Adrenal gland (tissue), 12 donors: ENCODE measurements around the gene CCNK. TPM values are rescaled to one million over a fixed set of nuclear protein-coding genes. Genes with fewer than 3 reads are reported as not detected.

ENCODE experiments used
- DNase-seq, 7 donors: peaks; one replicate each; pipeline ENCODE4 v3.0.0-alpha.2; 2019 to 2020
- H3K27ac ChIP-seq, 5 donors: fragments of 200-600 bp; sonication (generic) in 4 of 5; 1 replicate in 3 of 5; 2 replicates in 2 of 5; pipeline versions ENCODE4 v1.5.1 to v1.8.0; 2016 to 2020; ENCODE audit warnings: mild to moderate bottlenecking in 1 of 5
- H3K27me3 ChIP-seq: fragments of 200-600 bp; 2 replicates; pipeline ENCODE4 v1.8.0; 2021
- H3K36me3 ChIP-seq, 2 donors: fragments of 200-600 bp; replicated peaks in 1 of 2; 1 replicate in 1 of 2; 2 replicates in 1 of 2; pipeline versions ENCODE4 v1.5.1 to v1.8.0; 2018 to 2022
- H3K4me1 ChIP-seq, 2 donors: fragments of 200-600 bp; replicated peaks in 1 of 2; 1 replicate in 1 of 2; 2 replicates in 1 of 2; pipeline versions ENCODE4 v1.5.1 to v1.8.0; 2018 to 2021
- H3K4me3 ChIP-seq, 4 donors: fragments of 200-600 bp; sonication (generic) in 3 of 4; one replicate each; pipeline ENCODE4 v1.5.1; 2016 to 2018
- H3K9me3 ChIP-seq, 3 donors: fragments of 200-600 bp; sonication (generic) in 1 of 3; replicated peaks in 1 of 3; 1 replicate in 2 of 3; 2 replicates in 1 of 3; pipeline versions ENCODE4 v1.5.1 to v1.8.0; 2016 to 2021
- CTCF ChIP-seq, 6 experiments: fragments of 450-650 bp in 4 of 6; fragments of 200-600 bp in 2 of 6; sonication (generic) in 1 of 6; IDR thresholded peaks; 1 replicate in 5 of 6; 2 replicates in 1 of 6; pipeline versions ENCODE4 v1.5.1 to v1.8.0; 2016 to 2021; ENCODE audit warnings: antibody characterized with exemption in 6 of 6, mild to moderate bottlenecking in 2 of 6, moderate library complexity in 1 of 6
- POLR2A ChIP-seq, 2 donors: fragments of 450-650 bp; IDR thresholded peaks; one replicate each; pipeline ENCODE4 v1.6.1; 2017; ENCODE audit warnings: antibody characterized with exemption in 2 of 2, mild to moderate bottlenecking in 2 of 2, moderate library complexity in 1 of 2
- WGBS, 4 donors: extraction: QIAGEN DNeasy Blood & Tissue Kit in 2 of 4; methylation state at CpG; one replicate each; pipeline versions ENCODE4 v1.1.5 to v1.1.7; 2013 to 2017; 5-methylcytosine and 5-hydroxymethylcytosine counted together
- intact Hi-C, 2 donors: fragments of 100-400 bp; cut with DNase I; formaldehyde crosslinking; loops; one replicate each; pipeline versions ENCODE4 v1.14.1 to v1.15.0; 2022 to 2023
- polyA plus RNA-seq, 3 donors: library from polyadenylated mRNA; stranded (reverse); fragments of 200-250 nt in 2 of 3; fragments of 350-450 nt in 1 of 3; fragmentation: Illumina TruSeq in 1 of 3; extraction: RNeasy Lipid Tissue Mini Kit (QIAGEN cat#74804) in 1 of 3; gene quantifications; one replicate each; pipeline ENCODE4 v1.2.3, GENCODE V29; 2013 to 2014
- total RNA-seq, 9 donors: library from RNA; depleted of rRNA in 4 of 9; stranded (reverse); fragments of >200 nt in 4 of 9; fragments of 120-200 nt in 1 of 9; fragmentation: NEBNext Ultra II Directional in 1 of 9; extraction: Animal tissue kit (Norgen Biotek cat#: 25700) in 1 of 9; gene quantifications; one replicate each; pipeline versions ENCODE4 v1.1.0 to v1.2.4, GENCODE V29; 2013 to 2023
- donor health status: healthy with polysubstance abuse.
- donor health status: Bipolar disorder and iron deficiency.
- donor health status: DM: yes; HTN: yes; CAD: no.
- donor health status: DM: no; HTN: no; CAD: no.
- donor health status: DM: no; HTN: no; CAD: no.
- donor health status: DM: yes; HTN: yes; CAD: no.

Gene CCNK
- total and polyA plus RNA-seq, 12 donors, result 9.9 to 44.3 (median 20.2) TPM

GRCh38 chr14:99523704-99524055, 42.5 kb downstream of the CCNK start:
- Histone ChIP-seq H3K27me3 (no peaks in the 10 kb centered on the region), H3K9me3 (no peaks in the 10 kb centered on the region), H3K36me3 (no peaks in the 10 kb centered on the region), H3K4me1 (peaks cover 13 to 15% of the 10 kb centered on the region in 2 donors), H3K4me3 (no peak overlapping the region), H3K27ac (peak overlapping the region in 3 of 5 donors; percentile 39 to 80 (median 54))
- intact Hi-C loops, result no loop called here
- TF ChIP-seq CTCF (IDR thresholded peaks at IDR 0.05), result no peak
- TF ChIP-seq POLR2A (IDR thresholded peaks at IDR 0.05), result no peak
- 76 to 83% (median 79%) methylated on average over 1 to 5 of the region's 5 CpGs for WGBS, 4 donors
- no peak for DNase-seq

GRCh38 chr14:99524091-99524661, 43.0 kb downstream of the CCNK start:
- no peaks in the 10 kb centered on the region for H3K36me3 ChIP-seq
- no peaks in the 10 kb centered on the region for H3K27me3 ChIP-seq
- no peaks in the 10 kb centered on the region for H3K9me3 ChIP-seq
- peak overlapping the region in 1 of 5 donors; percentile 45 for H3K27ac ChIP-seq
- DNase-seq, result no peak
- H3K4me3 ChIP-seq, result no peak overlapping the region
- TF ChIP-seq POLR2A (IDR thresholded peaks at IDR 0.05) (no peak), CTCF (IDR thresholded peaks at IDR 0.05) (no peak)
- WGBS, 4 donors, result 82 to 88% (median 84%) methylated on average over 15 to 16 of the region's 16 CpGs
- intact Hi-C loops, result no loop called here
- H3K4me1 ChIP-seq, result peaks cover 12 to 15% of the 10 kb centered on the region in 2 donors

DNA sequence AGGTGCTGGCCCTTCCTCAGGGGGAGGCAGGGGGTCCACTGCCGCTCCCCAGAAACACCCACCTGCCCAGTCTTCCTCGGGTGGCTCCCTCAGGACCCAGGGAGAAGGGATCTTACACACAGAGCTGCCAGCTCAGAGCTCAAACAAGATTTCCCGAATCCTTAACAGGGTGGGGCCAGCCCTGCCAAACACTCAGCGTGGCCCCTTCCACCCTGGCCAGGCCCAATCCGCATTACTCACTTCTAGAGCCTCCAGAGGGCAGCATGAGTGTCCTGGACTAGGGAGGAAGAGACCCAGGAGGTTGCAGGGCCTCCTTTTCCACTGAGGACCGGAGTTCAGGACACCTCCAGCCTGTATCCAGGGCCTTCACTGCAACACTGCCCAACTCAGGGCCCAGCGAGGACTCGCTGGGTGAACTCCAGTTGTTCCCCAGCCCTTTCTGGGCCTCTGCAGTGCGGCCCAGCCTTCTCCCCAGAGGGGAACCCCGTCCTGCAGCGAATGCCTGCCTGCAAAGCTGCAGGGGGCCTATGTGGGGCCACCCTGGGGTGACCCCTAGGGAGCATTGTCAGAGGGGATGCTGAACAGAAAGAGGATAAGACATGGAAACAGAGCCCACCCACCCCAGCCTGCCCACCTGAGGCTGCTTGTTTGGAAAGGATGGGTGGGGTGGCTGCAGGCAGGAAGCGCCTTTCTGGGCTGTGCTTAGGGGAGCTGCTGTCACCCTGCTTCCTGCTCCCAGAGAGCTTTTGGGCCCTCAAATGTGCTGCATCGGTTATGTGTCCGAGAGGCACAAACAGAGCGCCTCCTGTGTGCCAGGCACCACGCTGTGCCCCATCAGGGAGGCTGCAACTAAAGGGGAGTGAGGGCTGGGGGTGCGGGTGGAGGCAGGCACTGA, 43.8 kb downstream of the CCNK start:
- H3K4me3 ChIP-seq, result no peak overlapping the region

More for the DNA sequence above, 43.8 kb downstream of the CCNK start:
- WGBS, 4 donors, result 72 to 80% (median 78%) methylated on average over 10 to 17 of the region's 17 CpGs
- Histone ChIP-seq H3K27me3 (no peaks in the 10 kb centered on the region), H3K27ac (peak overlapping the region in 1 of 5 donors; percentile 45), H3K36me3 (no peaks in the 10 kb centered on the region), H3K4me1 (peaks cover 12 to 15% of the 10 kb centered on the region in 2 donors), H3K9me3 (no peaks in the 10 kb centered on the region)
- intact Hi-C loops, result no loop called here
- DNase-seq, result peak in 1 of 7 donors; percentile 33
- TF ChIP-seq CTCF (IDR thresholded peaks at IDR 0.05) (peak in 2 of 6 experiments; percentile 17 to 20), POLR2A (IDR thresholded peaks at IDR 0.05) (no peak)
